C4-2B (cell line): ENCODE data around the gene SLC6A2.

Source experiments
- CTCF ChIP-seq: fragments of 450-650 bp; conservative IDR thresholded peaks from 2 replicates; pipeline ENCODE4 v1.5.1; 2017; ENCODE audit warnings: mild to moderate bottlenecking
- ZFX ChIP-seq: fragments of 450-650 bp; IDR thresholded peaks from 2 replicates; pipeline ENCODE4 v1.6.1; 2017

- TF ChIP-seq CTCF = no peak
- no peak for TF ChIP-seq ZFX
Measured at GRCh38 chr16:55638256-55638655, 17.5 kb upstream of the SLC6A2 start.
